Gastrocnemius medialis (tissue), 4 donors: Measurements from ENCODE around the gene CLSTN3. TPM values are rescaled to one million over a fixed set of nuclear protein-coding genes. Genes with fewer than 3 reads are reported as not detected.
A peak's percentile ranks its signal among the peaks of the same experiment; 100 is the strongest.

Experiments
- ATAC-seq, 2 donors: fragments of 150-250 bp; one replicate each; pipeline ENCODE4 v1.9.1; 2016
- DNase-seq, 2 donors: peaks; one replicate each; pipeline ENCODE4 v3.0.0-alpha.2; 2019
- H3K27ac ChIP-seq, 4 donors: fragments of 200-600 bp; sonication (generic); 1 replicate in 1 of 4; 2 replicates in 3 of 4; pipeline ENCODE4 v1.5.1; 2016 to 2018; ENCODE audit warnings: mild to moderate bottlenecking in 2 of 4, moderate library complexity in 1 of 4
- H3K27me3 ChIP-seq, 3 donors: fragments of 200-600 bp; sonication (generic) in 2 of 3; 1 replicate in 1 of 3; 2 replicates in 2 of 3; pipeline versions ENCODE4 v1.5.1 to v1.6.0; 2016 to 2019; ENCODE audit warnings: mild to moderate bottlenecking in 1 of 3, moderate library complexity in 1 of 3
- H3K36me3 ChIP-seq, 2 donors: fragments of 200-600 bp; sonication (generic) in 1 of 2; one replicate each; pipeline ENCODE4 v1.5.1; 2017 to 2018
- H3K4me1 ChIP-seq, 2 donors: fragments of 200-600 bp; sonication (generic) in 1 of 2; one replicate each; pipeline ENCODE4 v1.5.1; 2016 to 2017; ENCODE audit warnings: mild to moderate bottlenecking in 2 of 2
- H3K4me3 ChIP-seq, 4 donors: fragments of 200-600 bp; sonication (generic) in 3 of 4; 1 replicate in 1 of 4; 2 replicates in 3 of 4; pipeline ENCODE4 v1.5.1; 2016 to 2019; ENCODE audit warnings: mild to moderate bottlenecking in 2 of 4
- H3K9me3 ChIP-seq, 3 donors: fragments of 200-600 bp; sonication (generic) in 2 of 3; 1 replicate in 1 of 3; 2 replicates in 2 of 3; pipeline ENCODE4 v1.5.1; 2016 to 2019
- CTCF ChIP-seq, 5 experiments: fragments of 450-650 bp in 3 of 5; fragments of 200-600 bp in 2 of 5; sonication (generic) in 2 of 5; IDR thresholded peaks in 4 of 5; conservative IDR thresholded peaks in 1 of 5; 1 replicate in 4 of 5; 2 replicates in 1 of 5; pipeline ENCODE4 v1.5.1; 2016 to 2019; ENCODE audit warnings: antibody characterized with exemption in 5 of 5, mild to moderate bottlenecking in 3 of 5, moderate library complexity in 3 of 5
- POLR2A ChIP-seq, 2 donors: fragments of 450-650 bp; IDR thresholded peaks; one replicate each; pipeline ENCODE4 v1.6.1; 2017; ENCODE audit warnings: antibody characterized with exemption in 2 of 2, mild to moderate bottlenecking in 2 of 2, moderate library complexity in 2 of 2
- in situ Hi-C, 4 donors: fragments of 200-750 bp; cut with MboI; loops; one replicate each; pipeline versions ENCODE4 v1.15.0 to v1.8.0; 2017; ENCODE audit warnings: low sequenced_read_pairs in 4 of 4
- intact Hi-C: fragments of 100-400 bp; cut with DNase I; formaldehyde crosslinking; loops from one replicate; pipeline ENCODE4 v1.15.1; 2023; ENCODE audit warnings: low total_unique reads
- total RNA-seq, 4 donors: library from RNA; depleted of rRNA; stranded (reverse); fragments of >200 nt; gene quantifications; one replicate each; pipeline versions ENCODE4 v1.1.0 to v1.2.3, GENCODE V29; 2016

CLSTN3 gene
- total RNA-seq, 4 donors from 2014 or later, result 1.2 to 3.5 (median 2.4) TPM

GRCh38 chr12:7123806-7124522 lies 6.2 kb upstream of the CLSTN3 start:
- no peak for TF ChIP-seq CTCF (IDR thresholded peaks at IDR 0.05 in 4 of 5, conservative IDR thresholded peaks at IDR 0.05 in 1 of 5)
- no peak for TF ChIP-seq POLR2A (IDR thresholded peaks at IDR 0.05)
- Histone ChIP-seq H3K27me3 (peaks cover 4 to 13% (median 4%) of the 10 kb centered on the region in 3 donors), H3K9me3 (no peaks in the 10 kb centered on the region), H3K4me1 (peaks cover 5 to 15% of the 10 kb centered on the region in 2 donors), H3K4me3 (no peak overlapping the region), H3K36me3 (no peaks in the 10 kb centered on the region), H3K27ac (peak overlapping the region in 1 of 4 donors; percentile 33)
- no peak for DNase-seq
- in situ Hi-C loops, result loop anchor here in 2 of 4 donors (25.0 kb wide), 2 partner anchors 187 to 212 kb away; partner anchors contain the start of genes ATN1 (in 1 of the 2), C12orf57 (in 1 of the 2), ENO2 (in 1 of the 2) and LRRC23 (in 1 of the 2)
- ATAC-seq, result no peak
- intact Hi-C loops, result no loop called here

GRCh38 chr12:7125632-7126227 lies 4.4 kb upstream of the CLSTN3 start:
- intact Hi-C loops, result no loop called here

GRCh38 chr12:7127916-7128626 lies 2.1 kb upstream of the CLSTN3 start:
- H3K27me3 ChIP-seq, result peaks cover 16 to 31% (median 28%) of the 10 kb centered on the region in 3 donors
- TF ChIP-seq POLR2A (IDR thresholded peaks at IDR 0.05), result no peak
- TF ChIP-seq CTCF (IDR thresholded peaks at IDR 0.05 in 4 of 5, conservative IDR thresholded peaks at IDR 0.05 in 1 of 5), result no peak
- ATAC-seq (no peak), DNase-seq (no peak)
- intact Hi-C loops, result no loop called here
- H3K4me1 ChIP-seq, result peaks cover 20 to 22% of the 10 kb centered on the region in 2 donors
- no peaks in the 10 kb centered on the region for H3K9me3 ChIP-seq
- in situ Hi-C loops, result no loop called here
- H3K27ac ChIP-seq, result no peak overlapping the region
- H3K36me3 ChIP-seq, result no peaks in the 10 kb centered on the region
- H3K4me3 ChIP-seq, result no peak overlapping the region

More at GRCh38 chr12:7125632-7126227, 4.4 kb upstream of the CLSTN3 start:
- Histone ChIP-seq H3K36me3 (no peaks in the 10 kb centered on the region), H3K9me3 (no peaks in the 10 kb centered on the region), H3K4me1 (peaks cover 22 to 29% of the 10 kb centered on the region in 2 donors), H3K4me3 (no peak overlapping the region), H3K27me3 (peaks cover 16 to 29% (median 20%) of the 10 kb centered on the region in 3 donors), H3K27ac (no peak overlapping the region)
- DNase-seq, result no peak
- in situ Hi-C loops, result no loop called here
- ATAC-seq, result no peak
- TF ChIP-seq CTCF (IDR thresholded peaks at IDR 0.05 in 4 of 5, conservative IDR thresholded peaks at IDR 0.05 in 1 of 5) (no peak), POLR2A (IDR thresholded peaks at IDR 0.05) (no peak)

- Histone ChIP-seq H3K4me1 (peaks cover 17 to 18% of the 10 kb centered on the region in 2 donors), H3K36me3 (no peaks in the 10 kb centered on the region), H3K4me3 (peak within 1 kb of the TSS; percentile 56 to 78 (median 62)), H3K27me3 (peaks cover 16 to 31% (median 28%) of the 10 kb centered on the region in 3 donors), H3K9me3 (no peaks in the 10 kb centered on the region), H3K27ac (peak within 1 kb of the TSS in 3 of 4 donors; percentile 55 to 65 (median 61))
- DNase-seq (no peak), ATAC-seq (no peak)
- in situ Hi-C loops, result no loop called here
- no peak for TF ChIP-seq CTCF (IDR thresholded peaks at IDR 0.05 in 4 of 5, conservative IDR thresholded peaks at IDR 0.05 in 1 of 5)
- TF ChIP-seq POLR2A (IDR thresholded peaks at IDR 0.05), result no peak
- intact Hi-C loops, result no loop called here
These were observed 1.4 kb upstream of the CLSTN3 start, which contains the start of gene RBP5 for GRCh38 chr12:7128681-7129286. Gene RBP5 (minus strand): TSS chr12:7128889. CDS start chr12:7128775, 114 bp downstream.
